ENCODE measurements around the gene TYMP.

TYMP gene

DNA sequence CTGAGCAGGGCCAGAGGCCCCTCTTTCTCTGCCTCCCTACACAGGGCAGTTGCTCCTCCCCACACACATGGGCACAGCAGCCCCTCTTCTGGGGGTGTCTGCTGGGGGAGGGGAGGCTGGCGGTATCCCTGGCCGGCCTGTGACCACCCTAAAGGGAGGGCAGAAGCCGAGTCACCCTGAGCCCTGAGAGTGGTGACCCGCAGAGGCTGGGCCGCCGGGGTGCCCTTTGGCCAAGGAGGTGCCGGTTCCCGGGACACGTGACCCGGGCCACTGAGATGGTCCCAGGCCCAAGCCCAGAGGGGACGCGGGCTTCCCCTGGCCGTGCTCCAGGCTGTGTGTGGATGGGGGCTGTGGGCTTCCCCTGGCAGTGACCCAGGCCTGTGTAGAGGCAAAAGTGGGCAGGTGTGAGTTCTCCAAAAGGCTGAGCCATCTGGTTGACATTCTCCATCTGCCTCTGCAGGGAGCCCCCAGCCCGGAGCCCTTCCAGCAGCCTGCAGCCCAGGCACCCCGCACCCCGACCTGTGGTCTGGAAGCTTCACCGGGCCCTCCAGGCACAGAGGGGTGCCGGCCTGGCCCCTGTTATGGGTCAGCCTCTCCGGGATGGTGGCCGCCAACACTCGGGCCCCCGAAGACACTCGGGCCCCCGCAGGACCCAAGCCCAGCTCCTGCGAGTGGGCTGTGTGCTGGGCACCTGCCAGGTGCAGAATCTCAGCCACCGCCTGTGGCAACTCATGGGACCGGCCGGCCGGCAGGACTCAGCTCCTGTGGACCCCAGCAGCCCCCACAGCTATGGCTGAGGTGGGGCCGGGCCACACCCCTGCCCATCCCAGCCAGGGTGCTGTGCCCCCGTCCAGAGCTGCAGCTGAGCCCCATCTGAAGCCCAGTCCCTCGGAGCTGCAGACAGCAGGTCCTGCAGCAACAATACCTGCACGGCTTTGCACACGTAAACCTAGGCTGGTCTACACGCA, 47.4 kb downstream of the TYMP start:
- DNase-seq, result no peak

DNA sequence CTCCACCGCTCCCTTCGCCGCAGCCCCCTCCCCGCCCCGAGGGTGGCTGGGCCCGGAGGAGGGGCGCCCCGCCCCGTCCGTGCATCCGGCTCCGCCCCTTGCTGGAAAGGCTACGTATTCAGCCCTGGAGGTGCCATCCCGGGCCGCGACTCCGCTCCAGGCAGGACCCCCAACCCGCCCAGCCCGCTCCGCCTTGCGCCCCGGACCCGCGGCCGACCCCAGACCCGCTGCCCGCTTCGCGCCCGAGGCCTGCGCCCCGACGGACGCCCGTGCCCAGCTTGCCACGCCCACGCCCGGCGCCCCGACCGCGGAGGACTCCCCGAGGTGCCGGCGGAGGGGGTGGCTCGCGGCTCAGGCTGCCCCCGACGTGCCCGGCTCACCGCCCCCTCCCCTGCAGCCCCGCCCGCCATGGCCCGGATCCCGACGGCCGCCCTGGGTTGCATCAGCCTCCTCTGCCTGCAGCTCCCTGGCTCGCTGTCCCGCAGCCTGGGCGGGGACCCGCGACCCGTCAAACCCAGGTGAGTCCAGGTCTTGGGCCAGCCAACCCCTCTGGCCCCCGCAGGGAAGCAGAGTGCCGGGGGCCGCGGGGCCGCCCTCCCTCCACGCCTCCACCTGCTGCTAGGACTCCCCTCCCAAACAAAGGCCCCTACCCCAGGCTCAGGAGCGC, 48.2 kb downstream of the TYMP start, which contains the start of gene ADM2:
Gene ADM2, plus strand, starts transcription at position 104 of the 667 bp plus-strand sequence. Its CDS starts 305 bp downstream, at position 409.
- DNase-seq, result peak; percentile 48 to 64 (median 55)

DNA sequence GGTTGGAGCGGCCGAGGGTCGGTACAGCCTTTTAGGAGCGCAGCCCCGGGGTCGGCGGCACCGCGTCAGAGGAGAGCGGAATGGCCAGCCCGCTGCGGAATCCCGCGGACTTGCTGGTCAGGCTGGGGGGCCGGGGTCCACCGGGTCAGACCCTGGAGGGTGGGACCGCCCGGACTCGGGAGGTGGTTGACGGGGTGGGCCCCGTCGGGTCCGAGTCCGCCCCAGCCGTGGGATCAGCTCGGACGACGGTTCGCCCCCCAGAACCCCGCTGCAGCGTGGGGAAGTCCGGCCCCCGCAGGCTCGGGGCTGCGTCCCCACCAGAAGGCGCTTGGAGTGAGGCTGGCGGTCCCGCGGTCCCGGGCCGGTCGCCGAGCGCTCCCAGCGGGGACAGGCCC, 48.8 kb downstream of the TYMP start:
- no peak for DNase-seq

DNA sequence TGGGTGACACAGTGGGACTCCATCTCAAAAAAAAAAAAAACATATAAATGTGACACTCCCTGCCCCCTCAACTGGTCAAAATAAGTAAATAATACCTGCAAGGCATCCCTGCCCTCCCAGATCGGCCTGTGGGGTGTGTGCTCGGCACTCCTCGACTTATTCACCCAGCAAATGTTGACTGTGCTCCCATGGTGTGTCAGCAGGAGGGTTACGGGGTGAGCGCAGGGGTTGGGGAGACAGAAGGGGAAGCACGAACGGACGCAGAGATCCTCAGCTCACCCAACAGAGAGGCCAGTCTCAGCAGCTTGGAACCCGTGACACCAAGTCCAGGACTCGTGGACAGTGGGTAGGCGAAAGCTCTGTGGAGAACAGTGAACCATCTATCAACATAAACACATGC, 50.1 kb downstream of the TYMP start:
- DNase-seq, result no peak

DNA sequence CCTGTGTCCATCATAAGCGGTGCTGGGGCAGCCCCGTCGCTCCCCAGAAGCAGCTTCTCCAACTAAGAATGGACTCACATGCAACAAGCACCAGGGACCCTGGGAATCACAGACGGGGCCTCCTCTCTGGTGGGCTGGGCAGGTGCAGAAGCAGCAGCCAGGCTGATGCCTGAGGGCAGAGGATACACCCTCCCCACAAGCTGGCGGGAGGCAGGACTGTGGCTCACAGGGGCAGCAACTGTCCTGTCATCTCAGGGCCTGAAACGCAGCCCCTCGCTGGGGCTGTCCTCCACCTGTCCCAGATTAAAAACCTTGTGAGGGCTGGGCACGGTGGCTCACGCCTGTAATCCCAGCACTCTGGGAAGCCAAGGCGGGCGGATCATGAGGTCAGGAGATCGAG, 51.9 kb downstream of the TYMP start:
- DNase-seq, result no peak

DNA sequence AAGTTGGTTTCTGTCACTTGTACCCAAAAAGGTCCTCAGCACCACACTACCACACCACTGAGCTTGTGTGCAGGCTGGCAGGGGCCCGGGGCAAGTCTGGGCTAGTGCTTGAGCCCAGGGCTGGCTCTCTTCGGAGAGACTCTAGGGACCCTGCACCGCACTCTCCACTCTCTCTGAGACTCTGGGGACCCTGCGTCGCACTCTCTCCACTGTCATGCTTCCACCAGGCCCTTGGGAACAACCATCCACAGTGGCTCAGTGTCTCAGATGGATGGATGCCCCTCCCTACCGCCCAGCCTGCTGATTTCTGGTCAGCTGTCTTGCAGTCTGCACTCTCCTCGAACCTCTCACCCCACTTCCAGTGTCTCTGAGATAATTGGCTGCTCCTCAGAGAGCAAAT, 52.9 kb downstream of the TYMP start:
- DNase-seq, result no peak
